ENCODE results near the gene ZNF764. TPM values are rescaled to one million over a fixed set of nuclear protein-coding genes. Genes with fewer than 3 reads are reported as not detected.

ZNF764 gene
- total RNA-seq, 4 donors from 2014 or later, result 12.5 to 16.7 (median 15.3) TPM

- H3K27me3 ChIP-seq, result no peaks in the 10 kb centered on the region
- H3K36me3 ChIP-seq, result peaks cover 0 to 60% (median 13%) of the 10 kb centered on the region in 3 donors
- DNase-seq (ENCODE audit: low spot score in 2 of 2), result no peak
- no peak overlapping the region for H3K4me3 ChIP-seq
- 49 to 68% methylated on average over 4 of the region's 4 CpGs for WGBS, 2 donors
- no peak overlapping the region for H3K27ac ChIP-seq
- TF ChIP-seq CTCF (IDR thresholded peaks at IDR 0.05) (no peak), EP300 (IDR thresholded peaks at IDR 0.05) (peak in 1 of 2 donors; percentile 22)
- H3K4me1 ChIP-seq, result peaks cover 0 to 4% (median under 1%) of the 10 kb centered on the region in 4 donors
- no peaks in the 10 kb centered on the region for H3K9me3 ChIP-seq
Observed at GRCh38 chr16:30602616-30603277, 44.6 kb upstream of the ZNF764 start.

- DNase-seq (ENCODE audit: low spot score in 2 of 2), result no peak
- no peak overlapping the region for H3K27ac ChIP-seq
- H3K27me3 ChIP-seq, result no peaks in the 10 kb centered on the region
- H3K4me3 ChIP-seq, result no peak overlapping the region
- H3K36me3 ChIP-seq, result peaks cover 0 to 52% (median 13%) of the 10 kb centered on the region in 3 donors
- no peak for TF ChIP-seq EP300 (IDR thresholded peaks at IDR 0.05)
- TF ChIP-seq POLR2A (IDR thresholded peaks at IDR 0.05), result no peak
- no peak for TF ChIP-seq CTCF (IDR thresholded peaks at IDR 0.05)
- 71 to 76% methylated on average over 4 of the region's 4 CpGs for WGBS, 2 donors
- no peaks in the 10 kb centered on the region for H3K9me3 ChIP-seq
- H3K4me1 ChIP-seq, result peaks cover 0 to 4% (median 1%) of the 10 kb centered on the region in 4 donors
Observed at GRCh38 chr16:30601966-30602365, 43.8 kb upstream of the ZNF764 start.

- no peak overlapping the region for H3K27ac ChIP-seq
- H3K36me3 ChIP-seq, result peaks cover 0 to 41% (median 13%) of the 10 kb centered on the region in 3 donors
- DNase-seq (ENCODE audit: low spot score in 2 of 2), result no peak
- 92 to 95% methylated on average over 2 of the region's 2 CpGs for WGBS, 2 donors
- no peak for TF ChIP-seq POLR2A (IDR thresholded peaks at IDR 0.05)
- TF ChIP-seq CTCF (IDR thresholded peaks at IDR 0.05), result no peak
- TF ChIP-seq EP300 (IDR thresholded peaks at IDR 0.05), result no peak
- H3K9me3 ChIP-seq, result no peaks in the 10 kb centered on the region
- no peaks in the 10 kb centered on the region for H3K27me3 ChIP-seq
- no peak overlapping the region for H3K4me3 ChIP-seq
- peaks cover 0 to 4% (median 1%) of the 10 kb centered on the region in 4 donors for H3K4me1 ChIP-seq
Observed at GRCh38 chr16:30600929-30601328, 42.8 kb upstream of the ZNF764 start.

- no peak overlapping the region for H3K27ac ChIP-seq
- 91 to 92% methylated on average over 3 of the region's 3 CpGs for WGBS, 2 donors
- no peak for DNase-seq (ENCODE audit: low spot score in 2 of 2)
Observed at GRCh38 chr16:30600215-30600614, 42.0 kb upstream of the ZNF764 start.

More at GRCh38 chr16:30600215-30600614, 42.0 kb upstream of the ZNF764 start:
- Histone ChIP-seq H3K4me3 (no peak overlapping the region), H3K9me3 (no peaks in the 10 kb centered on the region), H3K27me3 (no peaks in the 10 kb centered on the region), H3K36me3 (peaks cover 0 to 34% (median 13%) of the 10 kb centered on the region in 3 donors), H3K4me1 (peaks cover 0 to 4% (median 1%) of the 10 kb centered on the region in 4 donors)
- TF ChIP-seq EP300 (IDR thresholded peaks at IDR 0.05) (no peak), POLR2A (IDR thresholded peaks at IDR 0.05) (no peak), CTCF (IDR thresholded peaks at IDR 0.05) (no peak)

Measured in tibial nerve (tissue), 4 donors.